A549 (cell line): ENCODE results near the gene EBI3. TPM values are rescaled to one million over a fixed set of nuclear protein-coding genes. Genes with fewer than 3 reads are reported as not detected.

Experiments
- ATOH8 ChIP-seq: fragments of 250-450 bp; sonication (Bioruptor Pico); IDR thresholded peaks from 2 replicates; pipeline ENCODE4 v1.5.0; 2020; ENCODE audit warnings: low read depth, mild to moderate bottlenecking, moderate library complexity
- BHLHE40 ChIP-seq: IDR thresholded peaks from 2 replicates; pipeline ENCODE4 v1.6.1; 2012; ENCODE audit warnings: low read depth, low read length, inconsistent platforms
- CBX2 ChIP-seq: fragments of 200-600 bp; sonication (generic); IDR thresholded peaks from 2 replicates; pipeline ENCODE4 v1.6.1; 2016; ENCODE audit warnings: low read depth, mild to moderate bottlenecking, borderline replicate concordance
- CBX8 ChIP-seq: fragments of 200-600 bp; sonication (generic); IDR thresholded peaks from 2 replicates; pipeline ENCODE4 v1.6.1; 2016
- CEBPB ChIP-seq, 2 experiments: fragments of >200 bp in 1 of 2; sonication (Bioruptor Twin) in 1 of 2; formaldehyde crosslinking in 1 of 2; IDR thresholded peaks; 2 replicates each; pipeline ENCODE4 v1.6.1; 2012 to 2016
- CHD2 ChIP-seq: fragments of 150-350 bp; IDR thresholded peaks from 2 replicates; pipeline ENCODE4 v1.6.1; 2014; ENCODE audit warnings: low read length; ENCODE audit not compliant: partially characterized antibody
- CHD4 ChIP-seq: fragments of 200-600 bp; sonication (generic); IDR thresholded peaks from 2 replicates; pipeline ENCODE4 v1.6.1; 2016; ENCODE audit warnings: antibody characterized with exemption, mild to moderate bottlenecking, borderline replicate concordance
- EHF ChIP-seq: fragments of 250-450 bp; sonication (Bioruptor Pico); IDR thresholded peaks from 2 replicates; pipeline ENCODE4 v1.5.0; 2020; ENCODE audit warnings: mild to moderate bottlenecking
- EHMT2 ChIP-seq: fragments of 200-600 bp; sonication (generic); IDR thresholded peaks from 2 replicates; pipeline ENCODE4 v1.6.1; 2016; ENCODE audit warnings: antibody characterized with exemption, low read depth, mild to moderate bottlenecking, moderate library complexity
- ESRRA ChIP-seq: fragments of 150-350 bp; IDR thresholded peaks from 2 replicates; pipeline ENCODE4 v1.6.1; 2014; ENCODE audit warnings: mild to moderate bottlenecking, low read length, borderline replicate concordance
- FOSB ChIP-seq: fragments of 250-450 bp; sonication (Bioruptor Pico); IDR thresholded peaks from 2 replicates; pipeline ENCODE4 v1.5.0; 2020; ENCODE audit warnings: mild to moderate bottlenecking, moderate library complexity
- GATA3 ChIP-seq: IDR thresholded peaks from 2 replicates; pipeline ENCODE4 v1.6.1; 2012; ENCODE audit warnings: borderline replicate concordance
- HEYL ChIP-seq: fragments of 250-450 bp; sonication (Bioruptor Pico); IDR thresholded peaks from 2 replicates; pipeline ENCODE4 v1.8.0; 2021; ENCODE audit warnings: mild to moderate bottlenecking, moderate library complexity
- HOXA7 ChIP-seq: fragments of 250-450 bp; sonication (Bioruptor Pico); IDR thresholded peaks from 2 replicates; pipeline ENCODE4 v1.5.0; 2020; ENCODE audit warnings: mild to moderate bottlenecking, moderate library complexity
- HOXB5 ChIP-seq: fragments of 250-450 bp; sonication (Bioruptor Pico); IDR thresholded peaks from 2 replicates; pipeline ENCODE4 v1.5.0; 2020; ENCODE audit warnings: mild to moderate bottlenecking, moderate library complexity
- JUN ChIP-seq, 2 experiments: fragments of >200 bp; sonication (Bioruptor Twin); formaldehyde crosslinking; IDR thresholded peaks; 2 replicates in 1 of 2; 3 replicates in 1 of 2; pipeline ENCODE4 v1.6.1; 2016 to 2017
- KDM1A ChIP-seq: fragments of 200-600 bp; sonication (generic); IDR thresholded peaks from 2 replicates; pipeline ENCODE4 v1.6.1; 2016; ENCODE audit warnings: low read depth, mild to moderate bottlenecking
- KDM5A ChIP-seq: fragments of 200-600 bp; sonication (generic); IDR thresholded peaks from 2 replicates; pipeline ENCODE4 v1.6.1; 2016; ENCODE audit warnings: antibody characterized with exemption, mild to moderate bottlenecking
- MAX ChIP-seq: IDR thresholded peaks from 2 replicates; pipeline ENCODE4 v1.6.1; 2012
- MYC ChIP-seq: IDR thresholded peaks from 2 replicates; pipeline ENCODE4 v1.6.1; 2012; ENCODE audit warnings: mild to moderate bottlenecking, inconsistent platforms, low read length, improper control_type of control experiment, borderline replicate concordance
- NFE2L2 ChIP-seq: fragments of 150-350 bp; conservative IDR thresholded peaks from 2 replicates; pipeline ENCODE4 v1.6.1; 2014; ENCODE audit warnings: low read length
- PBX3 ChIP-seq: IDR thresholded peaks from 2 replicates; pipeline ENCODE4 v1.6.1; 2012
- POLR2A ChIP-seq: IDR thresholded peaks from 2 replicates; pipeline ENCODE4 v1.6.1; 2012; ENCODE audit warnings: mild to moderate bottlenecking, low read length
- RARB ChIP-seq: fragments of 250-450 bp; sonication (Bioruptor Pico); IDR thresholded peaks from 2 replicates; pipeline ENCODE4 v1.8.0; 2021; ENCODE audit warnings: mild to moderate bottlenecking, moderate library complexity
- RCOR1 ChIP-seq: fragments of 150-350 bp; IDR thresholded peaks from 2 replicates; pipeline ENCODE4 v1.6.1; 2014; ENCODE audit warnings: antibody characterized with exemption, low read length, low read depth
- REST ChIP-seq: fragments of 200-600 bp; sonication (generic); IDR thresholded peaks from 2 replicates; pipeline ENCODE4 v1.6.1; 2016; ENCODE audit warnings: antibody characterized with exemption, mild to moderate bottlenecking, moderate library complexity
- SMC3 ChIP-seq: fragments of >200 bp; sonication (Bioruptor Twin); formaldehyde crosslinking; IDR thresholded peaks from 3 replicates; pipeline ENCODE4 v1.6.1; 2018; ENCODE audit warnings: inconsistent platforms
- SREBF2 ChIP-seq: fragments of 450-650 bp; IDR thresholded peaks from 2 replicates; pipeline ENCODE4 v1.6.1; 2014; ENCODE audit warnings: mild to moderate bottlenecking, moderate library complexity
- TFCP2L1 ChIP-seq: fragments of 250-450 bp; sonication (Bioruptor Pico); IDR thresholded peaks from 2 replicates; pipeline ENCODE4 v1.5.0; 2021; ENCODE audit warnings: mild to moderate bottlenecking
- USF2 ChIP-seq: fragments of 450-650 bp; IDR thresholded peaks from 2 replicates; pipeline ENCODE4 v1.6.1; 2014; ENCODE audit warnings: antibody characterized with exemption
- ZNF302 ChIP-seq: fragments of 250-450 bp; sonication (Bioruptor Pico); IDR thresholded peaks from 2 replicates; pipeline ENCODE4 v1.9.0; 2021; ENCODE audit warnings: inconsistent platforms, mild to moderate bottlenecking, moderate library complexity
- ZSCAN20 ChIP-seq: fragments of 250-450 bp; sonication (Bioruptor Pico); IDR thresholded peaks from 2 replicates; pipeline ENCODE4 v1.8.0; 2022; ENCODE audit warnings: mild to moderate bottlenecking, moderate library complexity
- polyA plus RNA-seq, 4 experiments: library from polyadenylated mRNA; depleted of rRNA in 3 of 4; stranded (reverse); fragments of >200 nt; fragmentation: RNase III in 1 of 4; extraction: RNeasy Plus Mini Kit Qiagen cat#74134 plus additional on column Dnase treatment in 1 of 4; gene quantifications; 2 replicates in 3 of 4; 3 replicates in 1 of 4; pipeline ENCODE4 v1.2.3, GENCODE V29; 2011 to 2017
- TF ChIP-seq, protein P1 (sequence below): fragments of 250-450 bp; sonication (Bioruptor Pico); IDR thresholded peaks from 2 replicates; pipeline ENCODE4 v1.5.0; 2021; ENCODE audit warnings: mild to moderate bottlenecking, moderate library complexity, borderline replicate concordance
- TF ChIP-seq, protein P2 (sequence below): fragments of 150-350 bp; IDR thresholded peaks from 2 replicates; pipeline ENCODE4 v1.6.1; 2014; ENCODE audit warnings: low read depth, mild to moderate bottlenecking, low read length
- TF ChIP-seq, protein P3 (sequence below): fragments of >200 bp; sonication (Bioruptor Twin); formaldehyde crosslinking; IDR thresholded peaks from 2 replicates; pipeline ENCODE4 v1.6.1; 2016

The EBI3 gene
- polyA plus RNA-seq, 2 of the 4 experiments (the other 2 are of a cell fraction): 1.1 to 3.6 TPM

GRCh38 chr19:4182084-4182810 is 47.1 kb upstream of the EBI3 start, which contains the start of the genes ANKRD24 and SIRT6 (continued):
- TF ChIP-seq CHD2: no peak
- no peak for TF ChIP-seq TFCP2L1 (CRISPR knock-in tag)
- no peak for TF ChIP-seq ESRRA
- no peak for TF ChIP-seq NFE2L2
- no peak for TF ChIP-seq EHMT2
- no peak for TF ChIP-seq RARB (CRISPR knock-in tag)
- TF ChIP-seq CEBPB (IDR thresholded peaks at IDR 0.05): no peak
- no peak for TF ChIP-seq HEYL (CRISPR knock-in tag)
- TF ChIP-seq, protein P1, sequence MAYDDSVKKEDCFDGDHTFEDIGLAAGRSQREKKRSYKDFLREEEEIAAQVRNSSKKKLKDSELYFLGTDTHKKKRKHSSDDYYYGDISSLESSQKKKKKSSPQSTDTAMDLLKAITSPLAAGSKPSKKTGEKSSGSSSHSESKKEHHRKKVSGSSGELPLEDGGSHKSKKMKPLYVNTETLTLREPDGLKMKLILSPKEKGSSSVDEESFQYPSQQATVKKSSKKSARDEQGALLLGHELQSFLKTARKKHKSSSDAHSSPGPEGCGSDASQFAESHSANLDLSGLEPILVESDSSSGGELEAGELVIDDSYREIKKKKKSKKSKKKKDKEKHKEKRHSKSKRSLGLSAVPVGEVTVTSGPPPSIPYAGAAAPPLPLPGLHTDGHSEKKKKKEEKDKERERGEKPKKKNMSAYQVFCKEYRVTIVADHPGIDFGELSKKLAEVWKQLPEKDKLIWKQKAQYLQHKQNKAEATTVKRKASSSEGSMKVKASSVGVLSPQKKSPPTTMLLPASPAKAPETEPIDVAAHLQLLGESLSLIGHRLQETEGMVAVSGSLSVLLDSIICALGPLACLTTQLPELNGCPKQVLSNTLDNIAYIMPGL: no peak
- TF ChIP-seq CHD4: no peak
- no peak for TF ChIP-seq GATA3
- TF ChIP-seq POLR2A: peak; percentile 35; the same call in 1 of the 2 replicates
- no peak for TF ChIP-seq SMC3
- TF ChIP-seq ZSCAN20 (CRISPR knock-in tag): no peak
- no peak for TF ChIP-seq CBX8
- no peak for TF ChIP-seq CBX2
- peak; percentile 68 for TF ChIP-seq MAX
- no peak for TF ChIP-seq FOSB (CRISPR knock-in tag)
- TF ChIP-seq HOXA7 (CRISPR knock-in tag): no peak
- TF ChIP-seq USF2: no peak
- TF ChIP-seq ATOH8: no peak
- no peak for TF ChIP-seq HOXB5 (CRISPR knock-in tag)
- TF ChIP-seq, protein P2, sequence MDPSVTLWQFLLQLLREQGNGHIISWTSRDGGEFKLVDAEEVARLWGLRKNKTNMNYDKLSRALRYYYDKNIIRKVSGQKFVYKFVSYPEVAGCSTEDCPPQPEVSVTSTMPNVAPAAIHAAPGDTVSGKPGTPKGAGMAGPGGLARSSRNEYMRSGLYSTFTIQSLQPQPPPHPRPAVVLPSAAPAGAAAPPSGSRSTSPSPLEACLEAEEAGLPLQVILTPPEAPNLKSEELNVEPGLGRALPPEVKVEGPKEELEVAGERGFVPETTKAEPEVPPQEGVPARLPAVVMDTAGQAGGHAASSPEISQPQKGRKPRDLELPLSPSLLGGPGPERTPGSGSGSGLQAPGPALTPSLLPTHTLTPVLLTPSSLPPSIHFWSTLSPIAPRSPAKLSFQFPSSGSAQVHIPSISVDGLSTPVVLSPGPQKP: peak; percentile 77
- no peak for TF ChIP-seq REST
- 0 out of 2 replicates have a peak, but pooled peaks have one; percentile 34 for TF ChIP-seq KDM5A
- TF ChIP-seq JUN (IDR thresholded peaks at IDR 0.05): peak in 1 of 2 experiments; percentile 63; a peak in 1 of 5 replicates
- TF ChIP-seq BHLHE40: no peak
- TF ChIP-seq SREBF2: no peak
- peak; percentile 81; the same call in 1 of the 2 replicates for TF ChIP-seq KDM1A
- no peak for TF ChIP-seq ZNF302 (CRISPR knock-in tag)
- TF ChIP-seq RCOR1: no peak
- TF ChIP-seq PBX3: no peak
- no peak for TF ChIP-seq MYC
- TF ChIP-seq, protein P3, sequence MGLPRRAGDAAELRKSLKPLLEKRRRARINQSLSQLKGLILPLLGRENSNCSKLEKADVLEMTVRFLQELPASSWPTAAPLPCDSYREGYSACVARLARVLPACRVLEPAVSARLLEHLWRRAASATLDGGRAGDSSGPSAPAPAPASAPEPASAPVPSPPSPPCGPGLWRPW: no peak
- TF ChIP-seq EHF (CRISPR knock-in tag): no peak
